K562 (cell line): ENCODE results near the gene DHX57. TPM values are rescaled to one million over a fixed set of nuclear protein-coding genes. Genes with fewer than 3 reads are reported as not detected.
A peak's percentile ranks its signal among the peaks of the same experiment; 100 is the strongest.

Experiments used
- ELF1 ChIP-seq: fragments of 200-800 bp; sonication (Bioruptor generic); IDR thresholded peaks from 2 replicates; pipeline ENCODE4 v1.6.1; 2016; ENCODE audit warnings: missing genetic modification characterization, missing compliant biosample characterization
- HBP1 ChIP-seq: fragments of 450-650 bp; formaldehyde crosslinking; IDR thresholded peaks from 2 replicates; pipeline ENCODE4 v1.4.0; 2022; ENCODE audit warnings: missing genetic modification characterization
- IFI16 ChIP-seq: fragments of 250-450 bp; sonication (Bioruptor Pico); IDR thresholded peaks from 2 replicates; pipeline ENCODE4 v2.1.2; 2022; ENCODE audit warnings: mild to moderate bottlenecking, inconsistent platforms
- MEF2D ChIP-seq: conservative IDR thresholded peaks from 2 replicates; pipeline ENCODE4 v1.6.1; 2016; ENCODE audit warnings: low read depth, missing genetic modification characterization, missing compliant biosample characterization
- MITF ChIP-seq: IDR thresholded peaks from 2 replicates; pipeline ENCODE4 v1.6.1; 2014; ENCODE audit warnings: antibody characterized with exemption
- MTA1 ChIP-seq: fragments of 450-650 bp; IDR thresholded peaks from 2 replicates; pipeline ENCODE4 v1.6.1; 2017; ENCODE audit warnings: borderline replicate concordance
- PYGO2 ChIP-seq: fragments of 450-650 bp; IDR thresholded peaks from 2 replicates; pipeline ENCODE4 v1.6.1; 2016; ENCODE audit warnings: mild to moderate bottlenecking, missing genetic modification characterization, moderate library complexity, missing compliant biosample characterization
- SIRT6 ChIP-seq: IDR thresholded peaks from one replicate; pipeline ENCODE4 v1.6.1; 2012; ENCODE audit warnings: low read depth, mild to moderate bottlenecking, control low read depth, inconsistent platforms, low read length, moderate library complexity
- SRSF7 ChIP-seq: fragments of 200-400 bp; formaldehyde crosslinking; optimal IDR thresholded peaks from 2 replicates; pipeline ENCODE3; 2017; ENCODE audit warnings: mild to moderate bottlenecking, low read depth, low read length
- STAT5B ChIP-seq: fragments of 250-450 bp; sonication (Bioruptor Pico); IDR thresholded peaks from 2 replicates; pipeline ENCODE4 v1.8.0; 2021; ENCODE audit warnings: mild to moderate bottlenecking, inconsistent platforms
- TBP ChIP-seq: optimal IDR thresholded peaks from 2 replicates; pipeline ENCODE3; 2011; ENCODE audit warnings: low read depth, low read length, improper control_type of control experiment
- TCF3 ChIP-seq: sonication (generic); formaldehyde crosslinking; IDR thresholded peaks from 2 replicates; pipeline ENCODE4 v1.4.0; 2020; ENCODE audit warnings: mild to moderate bottlenecking, missing genetic modification reagents
- ZBTB11 ChIP-seq, 3 experiments: fragments of 200-800 bp in 1 of 3; fragments of 250-450 bp in 1 of 3; fragments of 450-650 bp in 1 of 3; sonication (Bioruptor Pico) in 1 of 3; sonication (Bioruptor generic) in 1 of 3; formaldehyde crosslinking in 1 of 3; IDR thresholded peaks; 2 replicates each; pipeline versions ENCODE4 v1.6.1 to v1.8.0; 2016 to 2022; ENCODE audit warnings: mild to moderate bottlenecking in 2 of 3, missing genetic modification characterization in 2 of 3, missing compliant biosample characterization in 1 of 3, moderate library complexity in 1 of 3
- ZBTB2 ChIP-seq: fragments of 450-650 bp; IDR thresholded peaks from 2 replicates; pipeline ENCODE4 v1.6.1; 2016; ENCODE audit warnings: antibody characterized with exemption
- ZNF212 ChIP-seq: fragments of 450-650 bp; formaldehyde crosslinking; IDR thresholded peaks from 2 replicates; pipeline ENCODE4 v1.4.0; 2020; ENCODE audit warnings: mild to moderate bottlenecking
- ZNF277 ChIP-seq: fragments of 250-450 bp; sonication (Bioruptor Pico); IDR thresholded peaks from 2 replicates; pipeline ENCODE4 v1.8.0; 2022; ENCODE audit warnings: inconsistent platforms, mild to moderate bottlenecking, moderate library complexity, borderline replicate concordance
- polyA plus RNA-seq, 8 experiments: library from polyadenylated mRNA; depleted of rRNA in 4 of 8; stranded (reverse) in 5 of 8; unstranded in 3 of 8; fragments of >200 nt; fragmentation: Nextera tagmentation in 2 of 8; fragmentation: Illumina TruSeq in 1 of 8; extraction: Ambion mirVana in 2 of 8; extraction: Trizol in 1 of 8; gene quantifications; 2 replicates each; pipeline versions ENCODE4 v1.2.1 to v1.2.3, GENCODE V29; 2011 to 2014; ENCODE audit warnings: inconsistent platforms in 1 of 8, missing spikeins in 1 of 8
- total RNA-seq, 7 experiments: library from RNA; depleted of rRNA in 6 of 7; stranded (reverse); fragments of >200 nt in 6 of 7; fragmentation: Illumina TruSeq in 2 of 7; extraction: Trizol in 2 of 7; gene quantifications; 2 replicates each; pipeline versions ENCODE4 v1.2.1 to v1.2.3, GENCODE V29; 2011 to 2021; ENCODE audit warnings: low replicate concordance in 1 of 7

Gene DHX57
- total and polyA plus RNA-seq, 9 of the 15 experiments (the other 6 are each of a cell fraction or from before 2014, with no cell fraction given), result 7.4 to 23.6 (median 17.9) TPM

- TF ChIP-seq ZBTB11 (CRISPR knock-in tag; IDR thresholded peaks at IDR 0.05) (peak in 1 of 3 experiments; percentile 45; a peak in 1 of 6 replicates), HBP1 (CRISPR knock-in tag) (no peak), IFI16 (CRISPR knock-in tag) (no peak), SIRT6 (no peak), PYGO2 (tag) (no peak), MTA1 (peak; percentile 92; the same call in 1 of the 2 replicates), STAT5B (no peak), TCF3 (CRISPR knock-in tag) (0 out of 2 replicates have a peak, but pooled peaks have one; percentile 12), ZNF277 (no peak), ZNF212 (no peak), TBP (peak; percentile 35), MITF (no peak), SRSF7 (no peak), ZBTB2 (no peak), MEF2D (tag) (no peak), ELF1 (tag) (no peak)
Observed at GRCh38 chr2:38875576-38876367, at the start of gene DHX57, which contains the start of gene MORN2 (continued).
